Fibroblast of skin of left quadriceps (primary cell): ENCODE results near the gene ARL16.

ENCODE experiments used
- DNase-seq, 2 experiments: peaks; one replicate each; pipeline ENCODE4 v3.0.0-alpha.2; 2013; ENCODE audit warnings: low read depth in 2 of 2

The ARL16 gene

DNA sequence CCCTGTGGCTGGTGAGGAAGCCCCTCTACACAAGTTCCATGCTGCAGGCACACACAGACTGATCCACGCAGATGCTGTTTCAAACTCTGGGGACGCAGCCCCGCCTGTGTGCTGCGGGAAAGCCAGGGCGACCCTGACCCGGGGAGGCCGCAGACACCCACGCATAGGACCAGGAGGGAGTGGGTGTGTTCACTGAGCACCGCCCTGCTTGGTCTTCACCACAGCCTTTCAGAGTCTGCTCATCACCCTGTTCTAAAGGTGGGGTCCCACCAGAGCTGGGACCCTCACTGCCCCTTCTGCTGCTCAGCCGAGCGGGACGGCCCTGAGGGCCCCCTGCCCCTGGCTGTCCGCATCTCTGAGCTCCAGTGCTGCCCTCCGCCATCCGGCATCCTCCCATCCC is 39.1 kb downstream of the ARL16 start:
- DNase-seq, result no peak

DNA sequence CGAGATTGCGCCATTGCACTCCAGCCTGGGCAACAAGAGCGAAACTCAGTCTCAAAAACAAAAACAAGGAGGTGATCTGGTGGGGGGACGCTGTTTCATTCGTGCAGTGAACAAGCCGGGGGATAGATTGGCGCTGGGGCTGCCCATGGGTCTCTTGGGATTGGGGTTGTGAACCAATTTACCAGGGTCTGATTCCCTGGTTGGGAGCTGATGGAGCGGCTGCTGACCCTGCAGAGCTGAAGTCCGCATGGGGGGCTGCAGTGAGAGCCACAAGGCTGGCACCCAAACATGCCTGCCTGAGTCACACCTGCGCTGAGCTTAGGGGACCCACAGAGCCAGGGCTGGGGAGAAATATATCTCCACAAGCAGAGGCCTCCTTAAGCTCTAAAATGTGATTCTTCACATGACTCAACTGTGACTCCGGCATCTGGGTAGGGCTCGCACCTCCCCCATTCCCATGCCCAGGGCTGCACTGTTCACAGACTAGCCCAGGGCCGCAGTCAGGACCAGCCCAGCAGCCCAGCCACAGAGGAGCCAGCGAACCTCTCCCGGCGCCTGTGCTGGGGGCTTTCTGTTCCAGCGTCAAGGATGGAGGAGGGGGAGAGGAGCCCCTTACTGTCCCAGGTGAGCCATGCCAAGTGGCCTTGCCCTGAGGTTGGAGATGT is 41.6 kb downstream of the ARL16 start:
- DNase-seq, result peak in 1 of 2 experiments; percentile 34

DNA sequence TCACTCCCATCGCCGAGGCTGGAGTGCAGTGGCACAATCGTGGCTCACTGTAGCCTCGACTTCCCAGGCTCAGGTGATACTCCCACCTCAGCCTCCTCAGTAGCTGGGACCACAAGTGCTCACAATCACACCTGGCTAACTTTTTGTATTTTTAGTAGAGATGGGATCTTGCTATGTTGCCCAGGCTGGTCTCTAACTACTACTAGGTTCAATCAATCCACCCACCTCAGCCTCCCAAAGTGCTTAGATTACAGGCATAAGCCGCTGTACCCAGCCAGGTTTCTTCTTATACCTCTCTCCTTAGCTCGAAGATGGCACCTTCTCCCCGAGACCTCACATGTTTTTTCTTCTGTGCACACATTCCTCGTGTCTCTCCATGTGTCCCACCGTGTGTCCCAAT is 43.6 kb downstream of the ARL16 start:
- no peak for DNase-seq

DNA sequence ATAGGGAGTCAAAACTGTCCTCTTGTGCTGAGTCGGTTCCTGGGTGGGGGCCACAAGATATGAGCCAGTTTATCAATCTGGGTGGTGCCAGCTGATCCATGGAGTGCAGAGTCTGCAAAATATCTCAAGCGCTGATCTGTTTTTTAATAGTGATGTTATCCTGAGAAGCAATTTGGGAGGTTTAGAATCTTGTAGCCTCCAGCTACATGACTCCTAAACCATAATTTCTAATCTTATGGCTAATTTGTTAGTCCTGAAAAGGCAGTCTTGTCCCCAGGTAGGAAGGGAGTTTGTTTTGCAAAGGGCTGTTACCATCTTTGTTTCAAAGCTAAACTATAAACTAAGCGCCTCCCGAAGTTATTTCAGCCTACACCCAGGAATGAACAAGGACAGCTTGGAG is 44.9 kb downstream of the ARL16 start:
- DNase-seq, result no peak

DNA sequence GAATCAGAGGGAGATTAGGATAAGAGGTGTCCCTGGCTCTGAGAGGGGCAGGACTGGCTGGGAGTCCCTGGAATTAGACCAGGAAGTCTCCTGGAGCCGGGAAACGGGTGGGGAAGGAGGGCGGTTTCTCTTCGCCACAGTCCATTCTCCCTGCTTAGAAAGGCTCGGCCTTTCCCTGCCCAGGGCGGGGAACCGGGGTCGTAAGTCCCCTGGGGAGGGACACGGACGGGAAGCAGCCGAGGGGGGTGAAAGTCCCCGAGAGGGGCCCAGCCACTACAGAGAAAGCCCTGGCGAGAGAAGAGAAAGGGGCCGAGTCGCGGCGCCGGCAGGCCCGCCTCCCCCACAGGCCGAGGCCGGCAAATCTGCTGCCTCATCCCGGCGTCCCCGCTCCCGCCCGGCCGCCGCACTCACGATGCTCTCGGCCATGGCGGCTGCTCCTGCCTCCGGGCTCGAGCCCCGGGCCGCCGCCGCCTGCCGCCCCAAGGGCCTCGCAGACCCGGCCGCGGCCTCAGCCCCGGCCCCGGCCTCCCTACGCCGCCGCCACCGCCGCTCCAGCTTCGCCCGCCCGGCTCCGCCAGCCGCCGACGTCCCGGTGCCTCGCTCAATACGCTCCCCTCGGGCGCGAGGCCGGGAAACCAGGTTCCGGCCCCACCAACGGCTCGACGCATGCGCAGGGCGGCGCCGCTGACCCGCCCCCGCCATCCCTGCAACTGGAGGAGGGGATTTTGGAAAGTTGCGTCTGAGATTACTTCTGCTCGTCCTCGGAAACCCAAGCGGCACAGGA is 46.9 kb downstream of the ARL16 start, which contains the start of the genes NPLOC4 and TSPAN10:
Gene NPLOC4, minus strand, starts transcription at position 608 of the 784 bp plus-strand sequence. Its CDS starts 182 bp downstream, at position 426.
Gene TSPAN10, plus strand, starts transcription at position 692 of the 784 bp plus-strand sequence. CDS start 5,217 bp downstream, outside the sequence.
- peak; percentile 70 to 72 for DNase-seq

DNA sequence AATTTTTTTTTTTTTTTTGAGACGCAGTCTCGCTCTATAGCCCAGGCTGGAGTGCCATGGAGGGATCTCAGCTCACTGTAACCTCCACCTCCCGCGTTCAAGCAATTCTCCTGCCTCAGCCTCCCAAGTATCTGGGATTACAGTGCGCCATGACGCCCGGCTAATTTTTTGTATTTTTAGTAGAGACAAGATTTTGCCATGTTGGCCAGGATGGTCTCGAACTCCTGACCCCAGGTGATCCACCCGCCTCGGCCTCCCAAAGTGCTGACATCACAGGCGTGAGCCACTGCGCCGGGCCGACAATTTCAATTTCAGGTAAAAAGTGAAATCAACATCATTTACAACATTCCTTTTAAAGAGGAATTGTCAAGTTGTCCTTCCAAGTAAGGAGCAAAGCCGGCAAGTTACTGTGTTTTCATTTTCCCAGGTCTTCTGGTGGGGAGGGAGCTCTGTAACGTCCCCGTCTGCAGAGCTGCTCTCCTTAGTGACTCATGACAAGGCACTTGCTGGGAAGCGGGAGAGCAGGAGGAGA is 47.6 kb downstream of the ARL16 start:
- no peak for DNase-seq

DNA sequence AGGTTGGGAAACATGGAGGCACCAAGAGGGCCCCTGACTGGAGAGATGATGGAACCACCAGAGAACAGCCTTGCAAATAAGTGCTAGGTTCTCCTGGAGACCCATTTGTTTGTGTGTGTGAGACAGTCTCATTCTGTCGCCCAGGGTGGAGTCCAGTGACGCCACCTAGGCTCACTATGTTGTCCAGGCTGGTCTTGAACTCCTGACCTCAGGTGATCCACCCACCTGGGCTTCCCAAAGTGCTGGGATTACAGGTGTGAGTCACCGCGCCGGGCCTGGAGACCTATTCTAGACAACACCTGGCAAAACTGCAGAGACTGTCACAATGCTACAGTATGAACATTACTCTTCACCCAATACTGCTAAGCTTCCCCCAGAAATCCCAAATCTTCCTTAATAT is 48.2 kb downstream of the ARL16 start:
- no peak for DNase-seq

DNA sequence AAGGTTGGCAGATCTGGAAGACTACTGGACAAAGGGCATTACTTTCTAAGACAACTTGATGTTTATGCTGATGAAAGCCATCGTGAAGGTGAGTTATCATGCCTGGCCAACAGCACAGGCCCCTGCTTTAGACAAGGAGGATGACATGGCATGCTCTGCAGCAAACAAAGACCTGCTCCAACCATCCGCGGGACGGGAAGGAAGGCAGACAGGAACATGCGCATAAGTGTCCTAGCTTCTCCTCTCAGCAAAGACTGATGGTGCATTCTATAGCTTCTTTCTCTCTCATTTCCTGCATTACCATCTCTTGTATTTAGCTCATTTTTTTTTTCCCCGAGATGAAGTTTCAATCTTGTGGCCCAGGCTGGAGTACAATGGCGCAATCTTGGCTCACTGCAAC is 52.1 kb downstream of the ARL16 start:
- DNase-seq, result no peak
